Activated CD4-positive, CD25-positive, alpha-beta regulatory T cell treated with anti-CD3 and anti-CD28 coated beads, Interleukin-2, amount 50 U/mL, for 72 hours (primary cell): ENCODE measurements around the gene ZNF346.

Experiments used
- DNase-seq: peaks from one replicate; pipeline ENCODE4 v3.0.0; 2021

ZNF346 gene

GRCh38 chr5:177123789-177124485 is 101.4 kb downstream of the ZNF346 start:
- no peak for DNase-seq

GRCh38 chr5:177124486-177124991 is 102.0 kb downstream of the ZNF346 start:
- no peak for DNase-seq

- DNase-seq = no peak
These were observed 104.3 kb downstream of the ZNF346 start for GRCh38 chr5:177126771-177127170.

GRCh38 chr5:177128551-177128981 is 106.1 kb downstream of the ZNF346 start:
- no peak for DNase-seq

GRCh38 chr5:177130211-177131018 is 107.9 kb downstream of the ZNF346 start:
- DNase-seq = no peak
